ENCODE results near the gene GLIPR2.

GLIPR2 gene

GRCh38 chr9:36210722-36211121 is 74.2 kb downstream of the GLIPR2 start:
- TF ChIP-seq, protein P1, sequence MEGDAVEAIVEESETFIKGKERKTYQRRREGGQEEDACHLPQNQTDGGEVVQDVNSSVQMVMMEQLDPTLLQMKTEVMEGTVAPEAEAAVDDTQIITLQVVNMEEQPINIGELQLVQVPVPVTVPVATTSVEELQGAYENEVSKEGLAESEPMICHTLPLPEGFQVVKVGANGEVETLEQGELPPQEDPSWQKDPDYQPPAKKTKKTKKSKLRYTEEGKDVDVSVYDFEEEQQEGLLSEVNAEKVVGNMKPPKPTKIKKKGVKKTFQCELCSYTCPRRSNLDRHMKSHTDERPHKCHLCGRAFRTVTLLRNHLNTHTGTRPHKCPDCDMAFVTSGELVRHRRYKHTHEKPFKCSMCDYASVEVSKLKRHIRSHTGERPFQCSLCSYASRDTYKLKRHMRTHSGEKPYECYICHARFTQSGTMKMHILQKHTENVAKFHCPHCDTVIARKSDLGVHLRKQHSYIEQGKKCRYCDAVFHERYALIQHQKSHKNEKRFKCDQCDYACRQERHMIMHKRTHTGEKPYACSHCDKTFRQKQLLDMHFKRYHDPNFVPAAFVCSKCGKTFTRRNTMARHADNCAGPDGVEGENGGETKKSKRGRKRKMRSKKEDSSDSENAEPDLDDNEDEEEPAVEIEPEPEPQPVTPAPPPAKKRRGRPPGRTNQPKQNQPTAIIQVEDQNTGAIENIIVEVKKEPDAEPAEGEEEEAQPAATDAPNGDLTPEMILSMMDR (IDR thresholded peaks at IDR 0.05; ENCODE audit: low read depth, low read length, missing control alignments), result no peak
- DNase-seq (ENCODE audit: low read depth), result no peak
- no peak overlapping the region for H3K4me3 ChIP-seq (ENCODE audit: low read depth, low read length)

- H3K4me3 ChIP-seq (ENCODE audit: low read depth, low read length), result no peak overlapping the region
- TF ChIP-seq, protein P1 (IDR thresholded peaks at IDR 0.05; ENCODE audit: low read depth, low read length, missing control alignments), result no peak
- no peak for DNase-seq (ENCODE audit: low read depth)
These were observed 75.0 kb downstream of the GLIPR2 start for GRCh38 chr9:36211510-36211909.

DNA sequence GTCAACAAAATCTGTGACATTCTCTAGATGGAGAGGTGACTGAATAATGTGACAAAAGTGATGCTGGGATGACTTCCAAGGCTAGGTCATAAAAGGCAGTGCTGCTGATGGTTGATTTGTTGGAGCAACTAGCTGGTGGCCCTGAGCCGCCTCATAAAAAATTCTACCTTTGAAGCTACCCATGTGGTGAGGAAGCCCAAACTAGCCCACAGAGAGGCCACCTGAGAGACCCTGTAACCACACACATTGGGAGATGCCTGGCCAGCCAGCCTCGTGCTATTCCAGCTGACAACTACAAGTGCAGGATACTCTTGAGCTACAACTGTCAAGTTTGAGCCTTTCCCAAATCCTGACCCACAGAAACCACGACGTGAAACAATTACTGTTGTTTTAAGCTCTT is 76.9 kb downstream of the GLIPR2 start:
- DNase-seq (ENCODE audit: low read depth), result no peak
- TF ChIP-seq, protein P1 (IDR thresholded peaks at IDR 0.05; ENCODE audit: low read depth, low read length, missing control alignments), result no peak
- no peak overlapping the region for H3K4me3 ChIP-seq (ENCODE audit: low read depth, low read length)
